Amniotic epithelial cell (primary cell): ENCODE data around the gene NCDN.
"Not testable (repeated sequence)": the region's sequence is repeated elsewhere in the genome, so short reads cannot be mapped to it uniquely, and the experiment has no call there.

ENCODE experiments used
- DNase-seq: peaks from one replicate; pipeline ENCODE4 v3.0.0-alpha.2; 2010; ENCODE audit warnings: low read depth

The NCDN gene

DNA sequence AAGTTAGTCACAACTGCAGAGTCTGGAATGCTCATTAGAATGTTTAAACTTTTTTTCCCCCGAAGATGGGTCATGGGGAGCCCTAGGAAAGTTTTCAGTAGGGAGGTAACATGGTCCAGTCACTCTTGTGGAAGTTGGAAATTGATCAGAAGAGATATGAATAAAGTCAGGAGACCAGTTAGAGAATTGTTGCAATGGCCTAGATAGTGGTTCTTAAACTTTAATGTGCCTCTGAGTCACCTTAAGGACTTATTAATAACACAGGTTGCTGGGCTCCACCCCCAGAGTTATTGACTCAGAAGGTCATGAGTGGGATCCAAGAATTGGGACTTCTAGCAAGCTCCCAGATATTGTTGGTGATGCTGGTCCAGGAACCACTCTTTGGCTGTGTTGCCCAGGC lies 12.3 kb downstream of the NCDN start:
- DNase-seq, result peak; percentile 59

DNA sequence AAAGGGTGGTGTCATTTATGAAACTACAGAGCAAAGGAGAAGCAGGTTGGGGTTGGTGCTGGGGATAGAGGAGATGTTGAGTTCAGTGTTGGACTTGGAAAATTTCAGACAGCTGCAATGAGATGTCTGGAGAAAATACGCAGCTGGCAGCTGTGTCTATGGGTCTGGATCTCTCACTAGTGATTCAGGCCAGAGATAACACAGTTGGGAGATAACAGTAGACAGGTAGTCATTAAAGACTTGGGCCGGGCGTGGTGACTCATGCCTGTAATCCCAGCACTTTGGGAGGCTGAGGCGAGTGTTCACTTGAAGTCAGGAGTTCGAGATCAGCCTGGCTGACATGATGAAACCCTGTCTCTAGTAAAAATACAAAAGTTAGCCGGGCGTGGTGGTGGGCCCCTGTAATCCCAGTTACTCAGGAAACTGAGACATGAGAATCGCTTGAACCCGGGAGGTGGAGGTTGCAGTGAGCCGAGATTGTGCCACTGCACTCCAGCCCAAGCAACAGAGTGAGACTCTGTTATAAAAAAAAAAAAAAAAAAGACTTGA lies 13.1 kb downstream of the NCDN start:
- DNase-seq, result peak; percentile 88

DNA sequence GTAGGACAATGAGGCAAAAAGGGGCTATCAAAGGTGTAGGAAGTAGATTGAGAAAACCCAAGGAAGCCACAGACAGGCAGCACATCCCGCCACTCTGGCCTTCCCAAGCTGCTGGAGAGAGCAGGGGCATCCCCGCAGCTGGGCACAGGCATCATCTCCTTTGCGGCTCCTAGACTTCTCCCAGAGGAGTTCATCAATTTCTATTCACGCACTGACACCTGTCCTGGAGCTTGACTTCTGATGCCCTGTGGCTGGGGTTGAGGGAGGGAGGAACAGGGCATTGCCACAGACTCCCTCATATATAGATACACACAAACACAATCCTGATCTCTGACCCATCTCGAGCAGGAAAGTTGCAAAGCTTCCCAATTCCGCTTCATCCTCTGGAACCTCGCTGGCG lies 13.7 kb downstream of the NCDN start:
- DNase-seq, result no peak

DNA sequence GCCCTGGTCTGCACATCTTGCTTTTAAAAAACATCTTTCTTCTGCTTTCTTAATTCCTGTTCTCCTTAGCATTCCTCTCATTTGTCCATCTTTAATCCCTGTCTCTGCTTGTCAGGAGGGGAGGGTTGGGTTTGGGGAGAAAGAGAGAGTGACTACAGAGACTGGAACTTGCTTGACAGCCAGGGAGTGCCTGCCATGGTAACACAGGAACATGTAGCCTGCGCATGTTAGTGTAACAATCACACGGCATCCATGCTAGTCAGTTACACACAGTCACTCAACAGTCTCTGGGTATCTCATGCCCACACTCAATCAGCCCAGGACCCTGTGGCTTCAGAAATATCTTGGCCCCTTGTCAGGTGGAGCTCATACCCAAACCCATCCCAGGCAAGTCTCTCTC lies 14.7 kb downstream of the NCDN start:
- no peak for DNase-seq

DNA sequence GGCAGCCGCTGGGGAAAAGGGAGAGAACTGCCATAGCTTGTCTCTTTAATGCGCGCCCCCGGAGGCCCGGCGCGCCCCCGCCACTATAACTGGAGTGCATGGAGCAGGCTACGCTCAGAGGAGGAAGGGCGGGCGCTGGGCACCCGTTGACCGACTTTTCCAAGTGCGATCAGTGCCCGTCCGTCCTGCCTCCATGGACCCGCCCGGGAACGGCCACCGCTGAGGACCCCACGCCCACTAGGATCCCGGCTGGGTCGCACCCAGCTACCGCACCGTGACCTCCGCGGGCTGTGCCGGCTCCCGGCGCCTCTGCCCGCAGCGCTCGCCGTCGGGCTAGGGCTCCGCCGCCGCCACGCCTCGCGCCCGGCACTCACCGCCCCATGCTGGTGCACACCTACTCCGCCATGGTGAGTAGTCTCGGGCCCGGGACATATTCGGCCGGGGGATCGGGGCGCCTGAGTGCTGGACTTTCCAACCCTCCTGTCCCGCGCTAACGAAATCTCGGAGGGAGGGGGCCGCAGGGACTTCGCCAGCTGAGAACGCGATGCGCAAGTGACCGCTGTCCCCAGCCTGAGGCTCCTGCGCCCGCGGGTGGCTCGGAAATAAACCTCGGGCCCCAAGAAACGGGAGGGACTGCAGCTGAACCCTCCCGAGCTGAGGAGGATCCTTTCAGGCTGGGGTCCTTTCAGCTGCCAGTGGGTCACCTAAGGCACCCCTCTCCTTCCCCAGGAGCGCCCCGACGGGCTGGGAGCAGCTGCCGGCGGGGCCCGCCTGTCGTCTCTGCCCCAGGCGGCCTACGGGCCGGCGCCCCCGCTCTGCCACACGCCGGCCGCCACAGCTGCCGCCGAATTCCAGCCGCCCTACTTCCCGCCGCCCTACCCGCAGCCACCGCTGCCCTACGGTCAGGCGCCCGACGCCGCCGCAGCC lies 15.9 kb downstream of the NCDN start, which contains the start of gene TFAP2E:
TFAP2E (plus strand) TSS at position 117 of the 927 bp plus-strand sequence; CDS start at position 381, 264 bp downstream.
- peak; percentile 32 for DNase-seq

DNA sequence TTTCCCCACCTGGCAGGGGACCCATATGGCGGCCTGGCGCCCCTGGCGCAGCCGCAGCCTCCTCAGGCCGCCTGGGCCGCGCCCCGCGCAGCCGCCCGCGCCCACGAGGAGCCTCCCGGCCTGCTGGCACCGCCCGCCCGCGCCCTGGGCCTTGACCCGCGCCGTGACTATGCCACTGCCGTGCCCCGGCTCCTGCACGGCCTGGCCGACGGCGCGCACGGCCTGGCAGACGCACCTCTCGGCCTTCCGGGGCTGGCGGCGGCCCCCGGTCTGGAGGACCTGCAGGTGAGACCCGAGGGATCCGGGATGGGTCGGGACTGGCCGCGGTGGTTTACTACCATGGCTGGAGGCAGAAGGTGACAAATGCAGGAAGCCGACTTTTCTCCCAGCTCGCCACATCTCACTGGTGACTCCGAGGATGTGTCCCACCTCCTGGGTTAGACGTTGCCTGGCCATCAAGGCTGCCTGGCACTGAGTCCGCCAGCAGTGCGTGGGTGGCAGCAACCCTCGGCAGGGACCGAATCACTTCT lies 16.6 kb downstream of the NCDN start:
- no peak for DNase-seq

DNA sequence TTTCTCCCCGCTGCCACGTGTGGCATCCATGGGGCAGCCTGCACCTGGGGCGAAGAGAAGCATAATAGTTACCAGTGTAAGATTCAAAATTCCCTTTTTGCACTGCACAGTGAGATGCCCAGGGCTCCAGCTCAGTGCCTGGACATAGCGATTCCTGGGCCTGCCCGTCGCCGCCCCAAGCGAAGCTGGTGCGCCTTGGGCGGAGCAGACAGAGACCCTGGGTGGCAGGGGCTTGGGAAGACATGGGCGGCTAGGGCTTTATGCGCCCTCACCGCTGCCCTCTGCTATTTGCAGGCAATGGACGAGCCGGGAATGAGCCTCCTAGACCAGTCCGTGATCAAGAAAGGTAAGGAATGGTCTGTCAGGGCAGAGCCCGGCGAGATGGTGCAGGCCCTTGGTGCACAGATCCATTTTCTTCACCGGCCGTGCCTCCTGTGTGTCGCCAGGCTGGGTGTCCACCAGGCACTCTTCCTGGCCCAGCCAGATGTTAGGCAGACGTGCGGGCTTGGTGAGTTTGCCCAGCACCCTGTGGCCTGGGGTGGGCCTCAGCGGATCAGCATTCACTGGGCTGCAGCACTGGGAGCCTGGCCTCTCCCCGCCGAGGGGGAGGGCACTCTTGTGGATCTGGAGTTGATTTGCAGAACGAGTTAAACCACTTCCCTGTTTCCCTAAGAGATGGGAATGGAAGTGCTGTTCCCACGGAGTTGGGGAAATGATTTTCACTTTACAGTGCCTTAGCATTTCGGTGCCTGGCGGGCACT lies 17.2 kb downstream of the NCDN start:
- no peak for DNase-seq

DNA sequence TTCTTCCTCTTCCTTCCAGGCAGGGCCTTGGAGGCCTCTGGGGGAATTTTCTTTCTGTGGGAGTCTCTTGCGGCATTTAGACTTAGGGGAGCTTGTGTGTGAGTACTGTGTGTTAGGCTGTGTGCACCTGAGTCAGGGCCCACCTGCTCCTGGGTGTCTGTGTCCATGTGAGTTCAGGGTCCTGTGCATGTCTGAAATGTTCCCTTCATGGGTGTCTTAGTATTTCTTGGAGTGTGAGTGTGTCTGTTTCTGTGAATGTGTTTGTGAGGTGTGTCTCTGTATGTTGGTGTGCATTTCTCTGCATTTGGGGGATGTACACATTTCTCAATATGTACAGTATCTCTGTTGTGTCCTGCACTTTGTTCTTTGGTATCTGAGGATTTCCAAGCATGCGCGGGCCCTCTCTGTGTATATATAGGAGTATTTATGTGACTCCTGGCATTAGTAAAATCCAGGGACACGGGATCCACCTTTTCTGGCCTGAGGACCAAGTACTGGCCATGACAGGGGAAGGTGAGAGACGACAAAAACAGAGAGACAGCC lies 17.9 kb downstream of the NCDN start:
- no peak for DNase-seq

DNA sequence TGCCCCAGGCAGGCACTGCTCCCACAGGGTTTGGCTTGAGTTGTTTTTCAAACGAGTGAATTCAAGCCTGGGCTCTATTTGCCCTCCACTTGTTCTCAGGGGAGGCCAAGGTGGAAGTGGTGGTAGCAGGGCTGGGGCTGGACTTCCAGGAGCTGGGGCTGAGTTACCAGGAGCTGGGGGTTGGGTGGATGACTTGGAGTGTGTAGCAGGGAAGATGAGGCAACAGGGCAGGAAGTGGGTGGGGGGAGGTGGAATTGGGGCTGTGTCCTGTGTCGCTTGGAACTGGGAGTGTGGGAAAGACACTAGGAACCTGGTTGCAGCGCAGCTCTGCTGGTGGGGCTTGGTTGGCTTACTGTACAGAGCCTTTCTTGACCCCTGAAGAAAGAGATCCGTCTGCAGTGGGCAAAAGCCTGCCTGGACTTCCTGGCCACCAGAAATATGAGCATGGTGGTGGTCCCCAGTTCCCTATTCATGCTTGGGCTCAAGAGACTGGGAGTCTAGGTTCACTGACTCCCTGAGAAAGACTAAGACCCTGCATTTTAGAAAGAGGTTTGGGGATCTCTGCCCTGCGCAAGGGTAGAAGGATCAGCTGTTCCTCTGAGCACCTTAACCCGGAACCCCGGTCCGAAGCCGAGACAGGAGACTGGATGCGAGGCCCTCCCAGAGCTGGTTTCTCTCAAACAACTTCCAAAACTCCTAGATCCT lies 18.6 kb downstream of the NCDN start:
- DNase-seq, result peak; percentile 30

DNA sequence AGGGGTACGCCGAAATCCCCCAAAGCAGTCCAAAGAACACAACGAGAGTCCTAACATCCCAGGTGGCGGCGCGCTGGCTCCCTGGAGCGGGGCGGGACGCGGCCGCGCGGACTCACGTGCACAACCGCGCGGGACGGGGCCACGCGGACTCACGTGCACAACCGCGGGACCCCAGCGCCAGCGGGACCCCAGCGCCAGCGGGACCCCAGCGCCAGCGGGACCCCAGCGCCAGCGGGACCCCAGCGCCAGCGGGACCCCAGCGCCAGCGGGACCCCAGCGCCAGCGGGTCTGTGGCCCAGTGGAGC lies 19.1 kb downstream of the NCDN start:
- not testable (repeated sequence) for DNase-seq

DNA sequence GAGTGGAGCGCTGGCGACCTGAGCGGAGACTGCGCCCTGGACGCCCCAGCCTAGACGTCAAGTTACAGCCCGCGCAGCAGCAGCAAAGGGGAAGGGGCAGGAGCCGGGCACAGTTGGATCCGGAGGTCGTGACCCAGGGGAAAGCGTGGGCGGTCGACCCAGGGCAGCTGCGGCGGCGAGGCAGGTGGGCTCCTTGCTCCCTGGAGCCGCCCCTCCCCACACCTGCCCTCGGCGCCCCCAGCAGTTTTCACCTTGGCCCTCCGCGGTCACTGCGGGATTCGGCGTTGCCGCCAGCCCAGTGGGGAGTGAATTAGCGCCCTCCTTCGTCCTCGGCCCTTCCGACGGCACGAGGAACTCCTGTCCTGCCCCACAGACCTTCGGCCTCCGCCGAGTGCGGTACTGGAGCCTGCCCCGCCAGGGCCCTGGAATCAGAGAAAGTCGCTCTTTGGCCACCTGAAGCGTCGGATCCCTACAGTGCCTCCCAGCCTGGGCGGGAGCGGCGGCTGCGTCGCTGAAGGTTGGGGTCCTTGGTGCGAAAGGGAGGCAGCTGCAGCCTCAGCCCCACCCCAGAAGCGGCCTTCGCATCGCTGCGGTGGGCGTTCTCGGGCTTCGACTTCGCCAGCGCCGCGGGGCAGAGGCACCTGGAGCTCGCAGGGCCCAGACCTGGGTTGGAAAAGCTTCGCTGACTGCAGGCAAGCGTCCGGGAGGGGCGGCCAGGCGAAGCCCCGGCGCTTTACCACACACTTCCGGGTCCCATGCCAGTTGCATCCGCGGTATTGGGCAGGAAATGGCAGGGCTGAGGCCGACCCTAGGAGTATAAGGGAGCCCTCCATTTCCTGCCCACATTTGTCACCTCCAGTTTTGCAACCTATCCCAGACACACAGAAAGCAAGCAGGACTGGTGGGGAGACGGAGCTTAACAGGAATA lies 19.7 kb downstream of the NCDN start:
- peak; percentile 14 for DNase-seq

DNA sequence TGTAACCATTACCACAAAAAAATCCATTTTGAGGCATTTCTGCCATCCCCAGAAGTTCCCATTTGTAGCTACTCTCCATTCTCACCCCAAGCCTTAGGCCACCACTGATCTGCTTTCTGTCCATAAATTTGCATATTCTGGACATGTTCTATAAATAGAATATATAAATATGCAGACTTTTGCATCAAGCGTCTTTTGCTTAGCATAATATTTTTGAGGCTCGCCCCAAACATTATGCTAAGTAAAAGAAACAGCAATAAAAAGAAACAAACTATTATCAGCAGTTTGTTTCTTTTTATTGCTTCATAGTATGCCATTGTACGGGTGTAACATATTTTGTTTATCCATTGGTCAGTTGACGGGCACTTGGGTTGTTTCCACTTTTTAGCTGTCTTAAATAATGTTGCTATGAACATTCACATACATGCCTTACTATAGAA lies 23.4 kb downstream of the NCDN start:
- no peak for DNase-seq

DNA sequence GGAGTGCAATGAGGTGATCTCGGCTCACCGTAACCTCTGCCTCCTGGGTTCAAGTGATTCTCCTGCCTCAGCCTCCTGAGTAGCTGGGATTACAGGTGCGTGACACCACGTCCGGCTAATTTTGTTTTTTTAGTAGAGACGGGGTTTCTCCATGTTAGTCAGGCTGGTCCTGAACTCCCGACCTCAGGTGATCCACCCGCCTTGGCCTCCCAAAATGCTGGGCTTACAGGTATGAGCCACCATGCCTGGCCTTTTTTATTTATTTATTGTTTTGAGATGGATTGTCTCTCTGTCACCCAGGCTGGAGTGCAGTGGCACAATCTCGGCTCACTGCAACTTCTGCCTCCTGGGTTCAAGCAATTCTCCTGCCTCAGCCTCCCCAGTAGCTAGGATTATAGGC lies 24.0 kb downstream of the NCDN start:
- DNase-seq, result not testable (repeated sequence)

DNA sequence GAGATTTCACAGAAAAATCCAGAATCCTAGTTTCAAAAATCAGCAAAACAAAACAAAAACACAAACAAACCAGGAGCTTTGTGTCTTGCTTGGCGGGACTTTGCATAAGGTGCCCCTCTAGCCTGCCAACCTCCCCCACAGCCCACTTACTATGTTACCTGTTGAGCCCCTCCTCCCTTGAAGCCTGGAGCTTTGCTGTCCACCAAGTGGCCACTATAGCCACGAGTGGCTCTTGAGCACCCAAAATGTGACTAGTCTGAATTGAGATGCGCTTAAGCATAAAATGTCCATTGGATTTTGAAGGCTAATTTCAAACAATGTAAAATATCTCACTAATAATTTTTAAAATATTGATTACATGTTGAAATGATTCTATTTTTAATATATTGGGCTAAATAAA lies 27.7 kb downstream of the NCDN start:
- DNase-seq, result no peak

DNA sequence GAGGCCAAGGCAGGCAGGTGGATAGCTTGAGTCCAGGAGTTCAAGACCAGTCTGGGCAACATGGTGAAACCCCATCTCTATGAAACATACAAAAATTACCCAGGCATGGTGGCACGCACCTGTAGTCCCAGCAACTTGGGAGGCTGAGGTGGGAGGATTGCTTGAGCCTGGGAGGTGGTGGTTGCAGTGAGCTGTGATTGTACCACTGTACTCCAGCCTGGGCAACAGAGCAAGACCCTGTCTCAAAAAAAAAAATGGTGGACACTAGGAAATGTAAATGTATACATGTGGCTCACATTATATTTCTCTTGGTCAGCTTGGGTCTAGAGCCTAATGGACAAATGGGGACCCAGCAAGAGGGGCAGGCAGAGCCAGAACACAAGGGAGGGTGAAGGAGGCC lies 28.2 kb downstream of the NCDN start:
- not testable (repeated sequence) for DNase-seq

DNA sequence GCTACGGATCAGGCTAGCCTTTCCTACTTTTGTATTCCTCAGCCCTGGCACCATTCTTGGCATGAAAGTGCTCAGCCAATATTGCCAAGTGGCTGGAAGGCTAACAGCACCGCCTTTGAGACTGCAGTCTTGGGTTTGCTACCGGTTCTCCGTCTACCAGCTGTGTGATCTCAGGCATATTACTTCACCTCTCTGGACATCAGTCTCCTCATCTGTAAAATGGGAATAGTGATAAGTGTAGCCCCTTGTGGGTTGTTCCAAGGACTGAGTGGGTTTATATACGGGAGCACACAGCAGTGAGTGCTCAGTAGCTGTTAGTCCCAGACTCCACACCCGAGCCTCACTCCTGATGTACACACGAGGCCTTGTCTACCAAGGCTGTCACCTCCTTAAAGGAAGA lies 29.2 kb downstream of the NCDN start:
- DNase-seq, result no peak

DNA sequence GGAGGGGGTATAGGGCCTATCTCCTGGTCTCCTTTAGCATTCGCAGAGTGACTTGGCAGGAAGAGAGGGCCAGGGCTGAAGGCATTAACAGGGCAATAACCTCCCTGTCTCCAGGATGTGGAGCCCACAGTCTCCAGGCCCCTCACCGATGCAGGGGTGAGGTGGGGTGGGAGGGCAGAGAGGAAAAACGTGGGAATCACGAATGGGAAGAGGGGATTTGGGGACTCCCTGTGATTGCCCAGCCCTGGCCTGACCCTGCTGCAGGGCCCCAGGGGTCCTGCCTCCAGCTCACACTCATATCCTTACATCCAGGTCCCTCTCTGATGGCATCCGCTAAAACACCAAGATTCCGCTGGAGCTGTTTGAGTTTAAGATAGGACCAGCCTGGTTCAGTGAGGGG lies 30.1 kb downstream of the NCDN start:
- no peak for DNase-seq

DNA sequence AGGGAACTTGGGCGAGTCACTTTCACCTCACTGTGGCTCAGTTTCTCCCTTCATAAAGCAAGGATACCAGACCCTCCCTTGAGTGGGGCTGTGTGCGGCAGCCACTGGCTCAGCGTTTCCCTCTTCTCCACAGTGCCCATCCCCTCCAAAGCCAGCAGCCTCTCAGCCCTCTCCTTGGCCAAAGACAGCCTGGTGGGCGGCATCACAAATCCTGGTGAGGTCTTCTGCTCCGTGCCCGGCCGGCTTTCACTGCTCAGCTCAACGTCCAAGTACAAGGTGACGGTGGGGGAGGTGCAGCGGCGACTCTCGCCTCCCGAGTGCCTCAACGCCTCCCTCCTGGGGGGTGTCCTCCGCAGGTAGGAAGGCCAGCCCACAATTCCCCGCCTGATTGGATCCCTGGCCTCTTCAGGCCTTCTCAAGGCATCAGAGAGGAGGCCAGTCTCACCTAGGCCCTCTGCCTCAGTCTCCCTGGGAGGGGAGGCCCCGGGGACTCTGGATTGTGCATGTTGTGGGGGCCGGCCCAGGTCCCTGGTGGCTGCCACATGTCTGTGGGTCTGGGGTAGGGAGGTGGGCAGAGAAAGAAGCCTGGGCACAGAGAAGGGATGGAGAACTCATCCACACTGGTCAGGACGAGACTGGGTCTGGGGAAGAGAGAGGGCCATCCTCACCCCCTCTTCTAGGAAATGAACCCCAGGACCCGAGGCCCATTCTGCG lies 30.8 kb downstream of the NCDN start:
- no peak for DNase-seq

DNA sequence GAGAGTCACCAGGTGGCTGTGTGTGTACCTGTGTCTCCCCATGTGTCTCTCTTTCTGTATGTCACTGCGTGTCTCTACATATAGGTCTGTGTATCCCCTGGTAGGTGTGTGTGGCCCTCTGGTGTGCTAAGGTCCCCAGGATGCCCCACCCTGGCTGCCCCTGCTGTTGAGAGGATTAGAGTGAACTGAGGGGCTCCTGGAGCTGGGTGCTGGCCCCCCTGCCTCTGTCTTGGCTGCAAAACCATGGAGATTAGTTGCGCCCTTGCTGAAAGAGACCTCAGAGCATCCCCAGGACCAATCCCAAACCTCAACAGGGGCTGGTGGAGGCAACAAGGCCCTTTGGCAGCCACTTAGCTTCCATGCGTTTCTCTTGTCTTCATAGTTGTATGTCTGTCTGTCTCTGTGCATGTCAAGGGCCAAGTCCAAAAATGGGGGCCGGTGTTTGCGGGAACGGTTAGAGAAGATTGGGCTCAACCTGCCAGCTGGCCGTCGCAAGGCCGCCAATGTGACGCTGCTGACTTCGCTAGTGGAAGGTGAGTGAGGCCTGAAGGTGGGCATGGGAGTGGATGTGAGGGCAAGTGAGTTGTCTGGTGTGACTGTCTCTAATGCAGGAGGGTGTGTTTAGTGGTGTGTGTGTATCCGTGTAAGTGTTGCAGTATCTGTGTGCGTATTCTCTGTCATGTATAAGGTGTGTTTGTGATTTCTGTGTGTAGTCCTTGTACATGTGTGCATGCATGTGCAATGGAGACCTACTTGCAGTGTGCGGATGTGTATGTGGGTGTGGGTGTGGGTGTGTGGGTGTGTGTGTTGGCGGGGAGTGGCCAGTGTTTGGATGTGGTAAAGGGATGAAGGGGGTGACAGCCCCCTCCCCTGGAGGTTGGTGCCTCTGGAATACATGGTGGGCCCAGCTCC lies 32.2 kb downstream of the NCDN start:
- DNase-seq, result no peak
